Activated naive CD4-positive, alpha-beta T cell (primary cell): ENCODE results near the gene DNMT3A.
A peak's percentile ranks its signal among the peaks of the same experiment; 100 is the strongest.
"Not testable (repeated sequence)": the region's sequence is repeated elsewhere in the genome, so short reads cannot be mapped to it uniquely, and the experiment has no call there.

Experiments used
- DNase-seq, 4 experiments: peaks; one replicate each; lab custom pipeline; 2025; lab: John Stamatoyannopoulos, UW

The DNMT3A gene

GRCh38 chr2:25283921-25284320, 57.8 kb downstream of the DNMT3A start:
- DNase-seq = no peak

- DNase-seq = no peak
These were observed 59.8 kb downstream of the DNMT3A start for GRCh38 chr2:25281941-25282340.

GRCh38 chr2:25281522-25281921, 60.2 kb downstream of the DNMT3A start:
- no peak for DNase-seq

DNA sequence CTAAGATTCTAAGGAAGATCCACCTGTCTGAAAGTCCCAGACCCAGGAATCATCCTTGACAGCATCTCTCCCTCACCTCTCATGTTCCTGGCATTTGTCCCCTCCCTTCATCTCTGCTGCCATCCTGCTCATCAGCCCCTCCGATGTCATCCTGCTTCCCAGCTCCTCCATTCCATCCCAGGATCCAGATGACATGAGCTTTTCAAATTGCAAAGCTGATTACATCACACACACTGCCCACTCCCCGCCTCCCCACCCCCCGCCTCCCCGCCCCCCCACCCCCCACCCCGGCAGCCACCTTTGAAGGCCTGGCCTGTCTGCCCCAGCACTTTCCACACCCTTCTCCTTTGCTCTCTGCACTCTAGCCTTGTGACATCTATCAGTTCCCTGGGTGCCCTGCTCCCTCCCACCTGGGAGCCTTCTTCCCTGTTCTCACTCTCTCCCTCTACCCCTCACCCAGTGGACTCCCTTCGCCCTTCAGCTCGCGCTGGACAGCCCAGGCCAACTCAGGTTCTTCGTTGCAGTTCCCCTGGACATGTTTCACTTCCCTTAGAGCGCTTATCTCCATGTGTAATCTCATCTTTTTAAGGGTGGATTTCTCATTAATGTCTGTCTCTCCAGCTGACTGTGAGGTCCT, 61.6 kb downstream of the DNMT3A start:
- DNase-seq = no peak

DNA sequence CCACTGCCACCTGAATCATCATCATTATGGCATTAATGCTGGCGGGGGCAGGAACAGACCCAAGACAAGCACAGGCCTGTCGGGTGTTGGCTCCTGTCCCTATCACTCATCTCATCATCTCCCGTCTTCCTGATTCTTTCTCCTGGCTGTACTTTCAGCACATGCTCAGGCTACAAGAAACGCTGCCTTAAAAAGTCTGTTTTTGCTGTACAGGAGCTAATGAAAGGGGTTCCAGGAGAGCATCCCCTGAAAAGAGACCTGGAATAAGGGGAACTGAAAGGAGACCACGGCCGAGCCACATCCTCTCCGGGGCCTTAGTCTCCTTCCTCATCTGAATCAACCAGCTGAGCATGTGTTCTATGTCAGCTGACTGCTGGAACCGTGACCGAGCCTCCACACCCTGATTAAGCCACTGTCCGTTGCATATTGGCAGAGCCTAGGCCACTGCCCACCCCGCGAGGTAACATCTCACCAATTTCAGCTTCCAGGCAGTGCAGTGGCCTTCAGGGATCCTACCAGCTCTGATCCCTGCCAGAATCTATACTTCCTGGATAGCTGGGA, 62.6 kb downstream of the DNMT3A start:
- DNase-seq = no peak

DNA sequence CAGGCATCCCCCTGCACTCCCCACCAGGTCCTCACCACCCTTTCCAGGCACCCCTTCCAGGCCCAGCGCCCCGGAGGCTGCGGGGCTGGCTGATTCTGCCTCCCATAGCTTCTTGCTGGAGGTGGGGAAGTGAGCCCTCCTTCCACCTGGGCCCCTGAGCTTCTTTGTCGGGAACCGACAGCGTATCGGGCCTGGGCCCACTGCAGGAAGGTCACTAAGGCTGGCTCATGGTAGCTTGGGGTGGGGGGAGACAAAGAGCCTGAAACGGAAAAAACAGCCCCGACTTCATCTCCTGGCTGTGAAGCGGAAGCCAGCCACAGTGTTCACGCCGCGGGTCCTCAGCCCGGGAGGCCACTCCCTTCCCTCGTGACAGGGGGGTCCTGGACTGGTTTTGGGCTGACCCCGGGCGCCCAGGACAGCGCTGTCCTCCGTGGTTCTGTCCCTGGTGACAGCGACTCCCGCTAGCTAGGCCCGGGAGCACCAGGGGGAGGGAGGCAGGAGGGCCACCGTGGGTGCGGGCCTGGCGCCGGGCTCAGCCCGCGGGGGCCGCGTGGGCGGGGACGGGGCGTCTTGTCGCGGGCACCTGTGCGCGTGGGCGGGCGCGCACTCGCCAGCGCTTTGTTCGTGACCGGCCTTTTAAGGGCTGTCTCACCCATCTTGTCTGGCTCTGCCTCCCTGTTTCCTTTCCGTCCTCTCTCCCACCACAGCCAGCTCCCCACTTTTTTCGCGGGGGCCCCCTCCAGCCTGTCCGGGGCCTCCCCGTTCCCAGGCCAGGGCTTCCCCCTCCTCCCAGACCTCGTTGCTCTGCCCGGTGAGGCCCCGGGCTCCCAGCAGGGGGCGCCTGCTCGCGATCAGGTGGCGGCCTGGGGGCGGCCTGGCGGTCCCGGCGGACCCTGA, 64.9 kb downstream of the DNMT3A start:
- DNase-seq = peak; percentile 43 to 68 (median 49)

- no peak for DNase-seq
These were observed 66.2 kb downstream of the DNMT3A start for GRCh38 chr2:25275575-25275965.

DNA sequence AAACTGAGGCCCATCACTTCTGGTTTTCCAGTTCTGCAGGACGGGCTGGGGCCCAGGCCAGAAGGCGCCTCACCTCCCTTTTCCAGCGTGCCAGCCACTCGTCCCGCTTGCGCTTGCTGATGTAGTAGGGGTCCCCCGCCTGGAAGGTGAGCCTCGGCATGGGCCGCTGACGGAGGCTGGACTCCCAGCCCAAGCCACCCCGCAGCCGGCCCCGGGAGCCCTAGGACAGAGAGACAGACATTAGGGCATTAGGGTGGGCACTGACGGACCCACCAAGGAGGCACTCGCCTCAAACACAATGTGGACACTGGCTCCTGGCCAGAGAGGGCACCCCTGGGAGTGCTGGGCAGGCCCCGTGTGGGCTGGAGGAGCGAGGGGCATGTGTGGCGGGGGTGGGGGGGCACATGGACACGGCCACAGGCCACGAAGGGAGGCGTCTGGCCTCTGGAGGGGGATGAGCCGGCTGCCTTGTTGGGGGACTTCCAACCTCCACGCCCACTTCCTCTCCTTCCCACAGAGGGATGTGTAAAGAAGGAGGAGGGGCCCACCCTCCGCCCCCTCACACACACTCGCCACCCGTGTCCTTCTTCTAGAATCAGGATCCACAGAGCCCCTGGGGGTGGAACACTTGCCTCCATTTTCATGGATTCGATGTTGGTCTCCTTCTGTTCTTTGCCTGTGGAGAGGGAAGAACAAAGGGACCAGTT, 66.7 kb downstream of the DNMT3A start:
- DNase-seq = peak in 1 of 4 experiments; percentile 26

DNA sequence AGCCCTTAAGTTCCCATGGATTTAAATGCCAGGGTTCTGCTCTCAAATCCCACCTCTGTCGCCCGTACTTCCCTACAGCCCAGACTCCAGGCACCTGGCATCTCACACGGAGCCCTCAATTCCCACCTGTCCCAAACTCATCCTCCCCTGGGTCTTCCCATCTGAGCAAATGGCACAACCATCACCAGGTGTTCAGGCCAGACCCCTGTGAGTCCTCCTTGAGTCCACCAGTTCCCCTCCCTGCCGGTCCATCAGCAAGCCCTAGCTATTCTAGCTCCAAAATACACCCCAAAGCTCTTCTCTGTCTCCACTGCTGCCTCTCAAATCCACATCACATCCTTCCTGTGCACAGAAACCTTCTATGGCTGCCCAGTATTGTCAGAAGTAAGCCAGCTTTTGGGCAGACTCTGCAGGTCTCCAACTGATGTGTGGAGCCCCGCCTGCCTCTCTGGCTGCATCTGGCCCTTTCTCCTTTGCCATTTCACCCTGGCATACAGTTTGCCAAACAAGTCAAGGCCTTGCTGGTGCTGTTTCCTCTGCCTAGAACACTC, 67.7 kb downstream of the DNMT3A start:
- DNase-seq = peak in 1 of 4 experiments; percentile 14

DNA sequence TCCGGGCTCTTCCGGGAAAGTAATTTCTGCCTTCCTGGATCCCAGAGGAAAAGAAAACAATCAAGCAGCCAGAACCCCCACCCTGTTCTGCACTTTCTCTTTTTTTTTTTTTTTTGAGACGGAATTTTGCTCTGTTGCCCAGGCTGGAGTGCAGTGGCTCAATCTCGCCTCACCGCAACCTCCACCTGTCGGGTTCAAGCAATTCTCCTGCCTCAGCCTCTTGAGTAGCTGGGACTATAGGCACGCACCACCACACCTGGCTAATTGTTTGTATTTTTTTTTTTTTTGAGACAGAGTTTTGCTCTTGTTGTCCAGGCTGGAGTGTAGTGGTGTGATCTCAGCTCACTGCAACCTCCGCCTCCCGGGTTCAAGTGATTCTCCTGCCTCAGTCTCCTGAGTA, 69.0 kb downstream of the DNMT3A start:
- not testable (repeated sequence) for DNase-seq

DNA sequence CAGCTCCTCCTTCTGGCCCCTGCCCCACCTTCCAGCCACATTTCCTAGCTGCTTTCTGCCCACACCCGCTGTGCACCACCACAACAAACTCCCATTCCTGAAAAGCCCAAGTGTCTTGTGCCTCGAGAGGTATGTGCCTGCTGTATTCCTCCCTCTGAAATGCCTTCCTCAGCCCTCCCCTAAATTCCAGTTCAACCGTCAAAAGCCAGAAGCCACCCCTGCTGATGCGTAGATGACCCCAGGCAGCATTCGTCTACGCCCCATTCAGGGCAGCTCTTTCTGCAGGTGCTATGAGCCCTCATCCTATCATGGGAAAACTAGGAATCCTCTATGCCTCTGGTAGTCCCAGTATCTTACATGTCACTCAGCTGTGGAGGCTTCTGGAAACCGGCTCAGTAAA, 71.7 kb downstream of the DNMT3A start:
- DNase-seq = no peak

GRCh38 chr2:25269233-25269632, 72.5 kb downstream of the DNMT3A start:
- no peak for DNase-seq

- no peak for DNase-seq
These were observed 73.6 kb downstream of the DNMT3A start for GRCh38 chr2:25268139-25268538.

DNA sequence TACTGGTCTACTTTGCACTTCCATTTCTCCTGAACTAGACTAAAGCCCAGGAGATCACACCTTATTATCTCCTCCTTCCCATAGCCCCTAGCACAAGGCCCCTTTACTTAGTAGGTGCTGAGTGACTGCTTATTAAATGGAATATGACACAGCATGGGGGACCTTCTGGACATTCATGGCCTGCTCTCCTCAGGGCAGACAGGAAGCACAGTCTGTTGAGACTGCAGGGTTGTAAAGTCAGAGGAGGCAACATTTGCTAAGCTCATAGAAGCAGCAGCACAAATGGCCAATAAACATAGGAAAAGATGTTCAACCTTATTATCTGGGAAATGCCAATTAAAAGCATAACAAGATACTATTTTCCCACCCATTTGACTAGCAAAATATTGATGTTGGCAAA, 75.3 kb downstream of the DNMT3A start:
- no peak for DNase-seq

DNA sequence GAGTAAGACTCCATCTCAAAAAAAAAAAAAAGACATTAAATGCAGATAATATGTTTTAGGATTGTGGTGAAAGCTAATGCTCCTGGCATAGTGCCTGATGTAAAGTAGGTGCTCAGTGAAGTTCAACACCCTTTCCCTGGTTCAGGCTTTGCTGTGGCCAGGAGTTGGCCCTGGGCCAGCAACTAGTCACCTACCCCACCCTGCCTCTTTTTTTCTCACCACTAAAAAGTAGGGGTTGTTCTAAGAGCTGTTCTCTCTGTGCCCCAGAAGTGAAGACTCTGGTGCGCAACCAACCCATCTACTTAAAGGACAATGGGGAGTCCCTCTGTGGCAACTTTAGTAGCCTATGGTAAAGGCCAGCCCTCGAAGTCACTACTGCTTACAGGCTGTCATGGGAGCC, 75.9 kb downstream of the DNMT3A start:
- peak in 2 of 4 experiments; percentile 7 to 19 for DNase-seq

DNA sequence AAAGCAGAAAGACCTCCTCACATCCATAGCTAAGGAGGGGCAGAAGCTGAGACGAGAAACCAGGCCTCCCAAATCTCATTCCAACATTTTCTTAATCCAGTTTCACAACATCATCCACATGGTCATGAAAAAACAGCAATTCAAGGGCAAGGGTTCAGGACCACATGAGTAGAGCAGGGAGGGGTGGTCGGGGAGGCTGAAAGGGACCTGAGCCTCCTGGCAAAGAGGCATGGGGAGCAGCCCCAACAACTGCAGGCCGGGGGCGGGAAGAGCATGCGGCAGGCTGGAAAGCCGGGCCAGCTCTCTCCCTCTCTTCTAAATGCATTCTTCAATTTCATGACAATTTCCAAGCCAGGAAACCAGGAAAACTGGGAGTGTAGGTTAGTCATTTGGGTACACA, 76.7 kb downstream of the DNMT3A start:
- DNase-seq = no peak

DNA sequence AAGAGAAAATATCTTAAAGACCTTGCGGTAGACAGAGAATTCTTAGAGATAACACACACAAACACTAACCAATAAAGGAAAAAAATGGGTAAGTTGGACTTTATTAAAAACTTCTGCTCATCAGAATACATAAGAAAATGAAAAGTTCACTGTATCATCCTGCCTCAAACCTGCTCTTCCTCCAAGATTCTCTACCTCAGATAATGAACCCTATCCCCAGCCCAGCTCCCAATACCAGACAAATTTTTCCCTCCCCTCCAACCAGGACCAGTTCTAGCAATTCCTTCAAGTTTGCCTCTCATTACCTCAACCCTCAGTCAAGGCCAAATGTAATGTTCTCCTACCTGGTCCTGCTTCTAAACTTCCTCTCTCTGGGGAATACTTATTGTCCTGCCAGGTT, 79.4 kb downstream of the DNMT3A start:
- no peak for DNase-seq

- no peak for DNase-seq
These were observed 82.0 kb downstream of the DNMT3A start for GRCh38 chr2:25259737-25260124.

DNA sequence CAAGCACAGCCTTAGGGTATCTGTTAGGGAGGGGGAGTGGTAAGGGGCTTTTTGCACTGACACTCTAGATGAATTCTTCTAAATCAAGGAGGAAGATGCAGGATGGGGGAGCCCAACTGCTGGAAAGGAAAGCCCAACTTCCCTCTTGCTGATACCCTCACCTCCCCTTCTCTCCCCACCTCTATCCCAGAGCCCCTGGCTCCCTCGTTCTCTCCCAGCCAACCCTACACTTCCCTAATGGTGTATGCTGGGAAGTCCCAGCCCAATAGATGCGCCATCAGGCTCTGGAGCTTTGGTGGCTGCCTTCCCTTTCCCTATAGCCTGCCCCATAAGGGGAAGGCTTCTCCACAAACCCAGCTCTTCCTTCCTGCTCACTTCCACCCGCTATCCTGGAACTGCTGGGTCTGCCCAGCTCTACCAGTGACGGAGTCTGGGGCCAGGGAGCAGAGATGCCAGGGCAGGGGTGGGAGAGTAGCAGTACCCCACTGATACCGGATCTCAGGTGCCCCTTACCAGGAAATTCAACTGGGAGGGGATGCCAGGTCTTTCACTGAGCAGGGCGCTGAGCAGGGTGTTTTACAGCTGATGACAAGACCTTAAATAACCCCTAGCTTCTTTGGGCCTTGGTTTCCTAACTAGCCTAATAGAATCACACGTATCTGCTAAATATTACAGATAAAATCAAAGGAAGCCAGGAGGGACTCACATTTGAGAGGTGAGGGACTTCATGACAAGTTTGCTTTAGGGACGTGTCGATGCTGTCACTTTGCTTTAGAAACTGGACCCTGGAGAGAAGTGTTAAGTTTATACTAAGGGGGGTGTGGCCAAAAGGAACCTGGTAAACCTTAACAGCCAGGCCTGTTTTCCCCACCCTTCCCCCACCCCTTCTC, 82.6 kb downstream of the DNMT3A start:
- no peak for DNase-seq

DNA sequence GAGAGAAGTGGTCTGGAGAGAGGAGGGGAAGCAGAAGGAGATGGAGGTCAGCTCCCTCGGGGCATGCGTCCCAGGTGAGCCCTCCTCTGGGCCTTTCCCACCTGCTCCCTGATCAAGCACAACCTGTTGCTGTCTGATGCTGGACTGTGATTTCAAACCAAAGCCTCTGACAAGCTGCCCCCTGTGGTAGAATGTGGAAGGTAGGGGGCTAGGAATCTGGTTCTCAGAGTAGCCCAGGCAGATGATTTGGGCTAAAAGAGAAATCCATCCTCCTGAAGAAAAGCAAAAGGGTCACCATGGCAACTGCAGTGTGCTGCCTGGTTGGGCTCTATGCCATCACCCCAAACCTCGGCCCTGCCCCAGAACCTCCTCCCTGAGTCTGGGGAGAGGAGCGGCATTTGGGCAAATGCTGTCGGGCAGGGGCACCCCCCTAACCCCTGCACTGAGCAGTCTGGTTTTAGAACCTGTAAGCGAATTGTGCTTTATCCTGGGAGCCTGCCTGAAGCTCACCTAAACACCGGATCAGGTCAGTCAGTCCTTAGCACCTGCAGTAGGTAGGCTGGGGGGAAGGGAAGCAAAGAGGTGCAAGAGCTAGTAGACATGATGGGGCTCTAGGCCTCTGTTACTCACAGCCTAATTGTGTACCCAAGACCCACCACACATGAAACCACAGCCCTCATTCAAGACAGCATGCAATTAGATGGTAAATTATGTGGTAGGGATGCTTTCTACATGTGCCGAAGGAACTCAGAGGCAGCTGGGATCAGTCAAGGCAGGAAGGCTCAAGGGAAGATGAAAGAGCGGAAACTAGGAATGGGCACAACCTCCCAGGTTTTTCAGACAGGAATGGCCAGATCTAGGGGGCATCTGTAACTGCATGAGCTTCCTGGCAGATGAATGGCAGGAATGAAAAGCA, 83.5 kb downstream of the DNMT3A start:
- no peak for DNase-seq
